Transverse colon (tissue), 3 donors: ENCODE results near the gene AEBP2.
"Not testable (repeated sequence)": the region's sequence is repeated elsewhere in the genome, so short reads cannot be mapped to it uniquely, and the experiment has no call there.

Experiments used
- CTCF ChIP-seq, 5 experiments: fragments of 200-600 bp in 3 of 5; fragments of 450-650 bp in 2 of 5; sonication (generic) in 3 of 5; IDR thresholded peaks; 1 replicate in 2 of 5; 2 replicates in 3 of 5; pipeline ENCODE4 v1.5.1; 2016 to 2017; ENCODE audit warnings: antibody characterized with exemption in 5 of 5, inconsistent platforms in 3 of 5, mild to moderate bottlenecking in 2 of 5, moderate library complexity in 1 of 5
- POLR2A ChIP-seq: fragments of 450-650 bp; IDR thresholded peaks from one replicate; pipeline ENCODE4 v1.6.1; 2016; ENCODE audit warnings: antibody characterized with exemption, mild to moderate bottlenecking, moderate library complexity

DNA sequence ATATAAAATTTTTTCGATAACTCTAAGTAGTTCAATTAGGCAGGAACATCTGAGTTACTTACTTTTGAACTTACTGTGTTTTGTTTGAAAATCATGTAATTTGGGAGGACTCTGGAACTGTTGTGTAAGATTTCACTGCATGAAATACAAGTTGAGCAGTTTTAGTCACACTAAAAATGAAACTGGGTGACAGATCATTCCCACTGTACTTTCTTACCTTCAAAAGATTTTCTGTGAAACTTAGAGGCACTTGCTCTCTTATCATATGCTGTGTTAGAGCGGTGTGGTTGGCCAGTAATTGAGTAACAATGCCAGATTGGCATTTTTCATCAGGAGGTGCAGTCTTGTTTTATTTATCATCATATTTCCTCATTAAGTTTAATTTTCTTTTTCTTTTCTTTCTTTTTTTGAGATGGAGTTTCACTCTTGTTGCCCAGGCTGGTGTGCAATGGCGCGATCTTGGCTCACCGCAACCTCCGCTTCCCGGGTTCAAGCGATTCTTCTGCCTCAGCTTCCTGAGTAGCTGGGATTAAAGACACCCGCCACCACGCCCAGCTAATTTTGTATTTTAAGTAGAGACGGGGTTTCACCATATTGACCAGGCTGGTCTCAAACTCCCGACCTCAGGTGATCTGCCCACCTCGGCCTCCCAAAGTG lies 113.3 kb downstream of the AEBP2 start:
- TF ChIP-seq CTCF (IDR thresholded peaks at IDR 0.05); POLR2A: not testable (repeated sequence)
